PC-3 (cell line): Measurements from ENCODE around the gene PLEKHG3. TPM values are rescaled to one million over a fixed set of nuclear protein-coding genes. Genes with fewer than 3 reads are reported as not detected.

Experiments used
- ATAC-seq: fragments of 200-7000 bp; cut with Tn5 transposase; 2 replicates; pipeline ENCODE4 v1.9.1; 2020; ENCODE audit warnings: mild to moderate bottlenecking, moderate library complexity
- BruUV-seq: library from RNA; stranded (reverse); fragments of 400-500 nt; replicated peaks from 2 replicates; lab custom pipeline; 2021; lab: Mats Ljungman, UMichigan
- CTCF ChIA-PET: fragments of 300-600 bp; sonication (Branson Sonifier 250); formaldehyde crosslinking; loops from one replicate; lab custom pipeline; 2022; ENCODE audit warnings: antibody characterized with exemption; lab: Charles Lee
- POLR2A ChIA-PET: fragments of 300-600 bp; sonication (Branson Sonifier 250); formaldehyde crosslinking; loops from one replicate; lab custom pipeline; 2022; ENCODE audit warnings: antibody characterized with exemption; ENCODE audit not compliant: unreplicated experiment; lab: Charles Lee
- DNase-seq: peaks from one replicate; pipeline ENCODE4 v3.0.0-alpha.2; 2015
- H2AFZ ChIP-seq: fragments of 300-600 bp; sonication (generic); 2 replicates; pipeline ENCODE4 v1.6.0; 2016; ENCODE audit warnings: antibody characterized with exemption, low read length
- H3F3A ChIP-seq: fragments of 300-600 bp; sonication (generic); one replicate; pipeline ENCODE4 v1.6.0; 2017; ENCODE audit warnings: antibody characterized with exemption, low read length, control low read depth, mild to moderate bottlenecking; ENCODE audit not compliant: unreplicated experiment
- H3K27ac ChIP-seq: fragments of 300-600 bp; sonication (generic); 2 replicates; pipeline ENCODE4 v1.5.1; 2016; ENCODE audit warnings: mild to moderate bottlenecking, low read length
- H3K27me3 ChIP-seq: fragments of 300-600 bp; sonication (generic); 2 replicates; pipeline ENCODE4 v1.6.1; 2016; ENCODE audit warnings: low read length, mixed read lengths
- H3K36me3 ChIP-seq: fragments of 300-600 bp; sonication (generic); 2 replicates; pipeline ENCODE4 v1.6.1; 2016; ENCODE audit warnings: low read depth, mixed run types, low read length, mixed read lengths
- H3K4me1 ChIP-seq: fragments of 300-600 bp; sonication (generic); 2 replicates; pipeline ENCODE4 v1.5.1; 2016; ENCODE audit warnings: low read length; ENCODE audit not compliant: insufficient read depth
- H3K4me2 ChIP-seq: fragments of 300-600 bp; sonication (generic); 2 replicates; pipeline ENCODE4 v1.6.0; 2016; ENCODE audit warnings: low read length
- H3K4me3 ChIP-seq: fragments of 300-600 bp; sonication (generic); 2 replicates; pipeline ENCODE4 v1.5.1; 2016; ENCODE audit warnings: mild to moderate bottlenecking, low read length, mixed read lengths
- H3K79me2 ChIP-seq: fragments of 300-600 bp; sonication (generic); 2 replicates; pipeline ENCODE4 v1.6.1; 2017; ENCODE audit warnings: low read length, mixed read lengths
- H3K9ac ChIP-seq: fragments of 300-600 bp; sonication (generic); 2 replicates; pipeline ENCODE4 v1.6.0; 2016; ENCODE audit warnings: mild to moderate bottlenecking, low read length
- H3K9me2 ChIP-seq: fragments of 300-600 bp; sonication (generic); replicated peaks from 2 replicates; pipeline ENCODE4 v1.6.1; 2016; ENCODE audit warnings: mixed run types, low read length, mixed read lengths
- H3K9me3 ChIP-seq: fragments of 300-600 bp; sonication (generic); 2 replicates; pipeline ENCODE4 v1.6.1; 2016; ENCODE audit warnings: low read length, mixed read lengths
- H4K20me1 ChIP-seq: fragments of 300-600 bp; sonication (generic); 2 replicates; pipeline ENCODE4 v1.6.1; 2016; ENCODE audit warnings: low read length, mixed read lengths
- EZH2 ChIP-seq: fragments of 300-600 bp; sonication (generic); IDR thresholded peaks from one replicate; pipeline ENCODE4 v1.6.1; 2017; ENCODE audit warnings: antibody characterized with exemption, mild to moderate bottlenecking, low read length; ENCODE audit not compliant: unreplicated experiment
- EZH2phosphoT487 ChIP-seq: fragments of 300-600 bp; sonication (generic); IDR thresholded peaks from 2 replicates; pipeline ENCODE4 v1.6.1; 2018; ENCODE audit warnings: mild to moderate bottlenecking, antibody characterized with exemption, low read length, borderline replicate concordance
- intact Hi-C: fragments of 100-400 bp; cut with micrococcal nuclease; formaldehyde crosslinking; loops from 2 replicates; pipeline ENCODE4 v1.9.0; 2023
- total RNA-seq: library from RNA; depleted of rRNA; stranded (reverse); fragments of >200 nt; gene quantifications from 2 replicates; pipeline ENCODE4 v1.2.3, GENCODE V29; 2014
- TF ChIP-seq, protein P1 (sequence below): fragments of 300-600 bp; sonication (generic); conservative IDR thresholded peaks from 2 replicates; pipeline ENCODE4 v1.5.1; 2017; ENCODE audit warnings: antibody characterized with exemption, low read depth, mild to moderate bottlenecking, low read length

The PLEKHG3 gene
- total RNA-seq, 1 experiment from 2014 or later: 49.6 TPM

DNA sequence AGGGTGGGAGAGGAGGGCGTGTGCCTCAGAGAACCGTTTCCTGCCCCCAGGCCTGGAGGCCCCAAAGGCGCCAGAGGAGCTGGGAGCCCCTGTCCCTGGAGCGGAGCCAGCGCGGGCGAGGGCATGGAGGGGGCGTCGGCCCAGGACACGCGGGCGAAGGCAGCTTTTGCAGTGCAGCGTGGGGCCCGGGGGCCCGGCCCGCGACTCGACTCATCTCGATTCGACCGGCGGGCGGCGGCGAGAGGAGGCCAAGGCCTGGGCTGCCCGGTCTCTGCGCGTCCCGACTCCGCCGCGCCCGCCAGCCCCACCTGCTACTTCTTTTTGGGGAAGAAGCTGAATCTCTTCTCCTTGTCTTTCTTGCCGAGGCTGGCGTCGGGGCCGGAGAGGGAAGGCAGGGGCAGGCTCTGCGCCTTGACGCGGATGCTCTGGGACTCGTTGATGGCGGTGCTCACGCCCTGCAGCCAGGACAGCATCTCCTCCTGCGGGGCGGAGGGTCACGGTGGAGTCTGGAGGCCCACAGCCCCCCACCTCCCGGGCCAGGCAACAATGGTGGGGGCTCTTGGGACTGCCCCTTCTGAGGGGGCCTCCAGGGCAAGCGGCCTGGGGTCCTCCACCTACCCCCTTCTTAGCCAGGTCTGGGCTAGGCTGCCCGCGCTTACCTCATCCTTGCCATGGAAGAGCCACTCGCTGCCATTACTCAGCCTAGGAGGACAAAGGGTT lies 44.9 kb downstream of the PLEKHG3 start:
- Histone ChIP-seq H3K36me3 (peaks cover 10% of the 10 kb centered on the region), H3K79me2 (no peaks in the 10 kb centered on the region)
- CTCF ChIA-PET: no interaction called here

DNA sequence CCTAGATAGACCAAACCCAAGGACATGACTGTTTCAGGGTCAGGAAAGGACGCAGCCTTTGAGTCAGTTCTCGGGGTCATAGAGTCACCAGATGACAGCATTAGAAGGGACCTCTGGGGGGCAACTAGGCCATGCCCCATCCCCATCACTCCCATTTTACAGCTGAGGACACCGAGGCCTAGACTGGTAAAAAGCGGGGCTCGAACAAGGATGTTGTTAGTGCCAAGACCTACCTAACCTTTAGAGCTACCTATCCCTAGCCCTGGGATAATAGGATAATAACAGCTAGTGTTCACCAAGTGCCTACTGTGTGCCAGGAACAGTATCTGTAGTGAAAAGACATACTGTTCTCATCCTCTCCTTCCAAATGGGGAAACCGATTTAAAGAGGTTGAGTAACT lies 48.7 kb downstream of the PLEKHG3 start:
- Histone ChIP-seq H3K4me1 (peaks cover 30% of the 10 kb centered on the region), H3K27me3 (no peaks in the 10 kb centered on the region), H3K79me2 (no peaks in the 10 kb centered on the region), H3F3A (no peaks in the 10 kb centered on the region), H3K9ac (no peak overlapping the region), H3K9me3 (no peaks in the 10 kb centered on the region), H3K27ac (no peak overlapping the region), H3K9me2 (no peaks in the 10 kb centered on the region), H3K36me3 (no peaks in the 10 kb centered on the region; the same call in 1 of the 2 replicates), H4K20me1 (no peaks in the 10 kb centered on the region), H3K4me2 (no peak overlapping the region), H2AFZ (no peak overlapping the region), H3K4me3 (no peak overlapping the region)
- intact Hi-C loops: no loop called here
- TF ChIP-seq EZH2: no peak
- TF ChIP-seq EZH2phosphoT487: no peak
- TF ChIP-seq, protein P1, sequence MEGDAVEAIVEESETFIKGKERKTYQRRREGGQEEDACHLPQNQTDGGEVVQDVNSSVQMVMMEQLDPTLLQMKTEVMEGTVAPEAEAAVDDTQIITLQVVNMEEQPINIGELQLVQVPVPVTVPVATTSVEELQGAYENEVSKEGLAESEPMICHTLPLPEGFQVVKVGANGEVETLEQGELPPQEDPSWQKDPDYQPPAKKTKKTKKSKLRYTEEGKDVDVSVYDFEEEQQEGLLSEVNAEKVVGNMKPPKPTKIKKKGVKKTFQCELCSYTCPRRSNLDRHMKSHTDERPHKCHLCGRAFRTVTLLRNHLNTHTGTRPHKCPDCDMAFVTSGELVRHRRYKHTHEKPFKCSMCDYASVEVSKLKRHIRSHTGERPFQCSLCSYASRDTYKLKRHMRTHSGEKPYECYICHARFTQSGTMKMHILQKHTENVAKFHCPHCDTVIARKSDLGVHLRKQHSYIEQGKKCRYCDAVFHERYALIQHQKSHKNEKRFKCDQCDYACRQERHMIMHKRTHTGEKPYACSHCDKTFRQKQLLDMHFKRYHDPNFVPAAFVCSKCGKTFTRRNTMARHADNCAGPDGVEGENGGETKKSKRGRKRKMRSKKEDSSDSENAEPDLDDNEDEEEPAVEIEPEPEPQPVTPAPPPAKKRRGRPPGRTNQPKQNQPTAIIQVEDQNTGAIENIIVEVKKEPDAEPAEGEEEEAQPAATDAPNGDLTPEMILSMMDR: no peak
- ATAC-seq (no peak), DNase-seq (no peak)
- no TSS peak for BruUV-seq
- ChIA-PET POLR2A (no interaction called here), CTCF (no interaction called here)

More for the DNA sequence above, 44.9 kb downstream of the PLEKHG3 start:
- H2AFZ ChIP-seq: no peak overlapping the region
- H3K9me2 ChIP-seq: no peaks in the 10 kb centered on the region
- intact Hi-C loops: no loop called here
- H3K4me3 ChIP-seq: no peak overlapping the region
- POLR2A ChIA-PET: no interaction called here
- H3K4me2 ChIP-seq: no peak overlapping the region
- no peaks in the 10 kb centered on the region for H3K4me1 ChIP-seq
- H3K27me3 ChIP-seq: no peaks in the 10 kb centered on the region
- H3K27ac ChIP-seq: no peak overlapping the region
- no peak overlapping the region for H3K9ac ChIP-seq
- no peak for DNase-seq
- TF ChIP-seq, protein P1: no peak
- no peak for TF ChIP-seq EZH2
- no peak for TF ChIP-seq EZH2phosphoT487
- no peaks in the 10 kb centered on the region for H3K9me3 ChIP-seq
- no TSS peak for BruUV-seq
- ATAC-seq: no peak
- H3F3A ChIP-seq: no peaks in the 10 kb centered on the region
- no peaks in the 10 kb centered on the region for H4K20me1 ChIP-seq

DNA sequence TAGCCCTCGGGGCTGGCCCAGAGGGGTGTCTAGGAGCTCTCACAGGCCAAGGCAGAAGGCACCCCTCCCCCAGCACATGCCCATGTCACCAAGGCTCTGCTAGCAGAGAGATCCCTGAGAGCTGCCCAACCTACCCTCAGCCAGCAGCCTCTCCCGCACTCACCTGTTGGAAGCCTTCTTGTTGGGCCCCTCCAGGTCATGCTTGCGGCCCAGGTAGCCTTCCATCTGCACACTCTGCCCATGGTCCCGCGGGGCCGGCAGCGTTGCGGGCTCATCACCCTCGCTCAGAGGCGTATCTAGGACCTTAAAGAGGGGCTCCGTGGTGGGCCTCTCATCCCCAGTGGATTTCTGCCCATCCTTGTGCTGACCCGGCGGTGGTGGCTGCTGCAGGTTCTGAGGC lies 49.1 kb downstream of the PLEKHG3 start:
- no peaks in the 10 kb centered on the region for H3K9me2 ChIP-seq
- ChIA-PET CTCF (no interaction called here), POLR2A (no interaction called here)
- H3K27ac ChIP-seq: no peak overlapping the region
- no peak overlapping the region for H2AFZ ChIP-seq
- H4K20me1 ChIP-seq: no peaks in the 10 kb centered on the region
- ATAC-seq: no peak
- H3K4me2 ChIP-seq: no peak overlapping the region
- no peak overlapping the region for H3K9ac ChIP-seq
- H3F3A ChIP-seq: no peaks in the 10 kb centered on the region
- H3K4me3 ChIP-seq: no peak overlapping the region
- H3K27me3 ChIP-seq: no peaks in the 10 kb centered on the region
- intact Hi-C loops: no loop called here
- H3K9me3 ChIP-seq: no peaks in the 10 kb centered on the region
- DNase-seq: no peak
- peaks cover 35% of the 10 kb centered on the region for H3K4me1 ChIP-seq
- no peaks in the 10 kb centered on the region; the same call in 1 of the 2 replicates for H3K36me3 ChIP-seq
- no TSS peak for BruUV-seq
- TF ChIP-seq EZH2: no peak
- no peaks in the 10 kb centered on the region for H3K79me2 ChIP-seq
